ENCODE results near the gene STARD7.
"Not testable (repeated sequence)": the region's sequence is repeated elsewhere in the genome, so short reads cannot be mapped to it uniquely, and the experiment has no call there.

The STARD7 gene

GRCh38 chr2:96233880-96234316 is 25.3 kb upstream of the STARD7 start:
- no peak for DNase-seq

GRCh38 chr2:96233436-96233835 is 24.8 kb upstream of the STARD7 start:
- no peak for DNase-seq

GRCh38 chr2:96231316-96231715 is 22.7 kb upstream of the STARD7 start:
- DNase-seq: no peak

GRCh38 chr2:96225016-96225533 is 16.4 kb upstream of the STARD7 start:
- no peak for DNase-seq

- DNase-seq: not testable (repeated sequence)
Measured at GRCh38 chr2:96221106-96221505, 12.5 kb upstream of the STARD7 start.

GRCh38 chr2:96219959-96220358 is 11.3 kb upstream of the STARD7 start:
- not testable (repeated sequence) for DNase-seq

GRCh38 chr2:96218508-96219131 is 10.0 kb upstream of the STARD7 start:
- no peak for DNase-seq

GRCh38 chr2:96214554-96214953 is 5.9 kb upstream of the STARD7 start:
- no peak for DNase-seq

- DNase-seq: no peak
Measured at GRCh38 chr2:96213379-96213778, 4.8 kb upstream of the STARD7 start.

- DNase-seq: no peak
Measured at GRCh38 chr2:96212339-96212738, 3.7 kb upstream of the STARD7 start.

GRCh38 chr2:96209729-96210085 is 1.1 kb upstream of the STARD7 start:
- DNase-seq: no peak

- no peak for DNase-seq
Measured at GRCh38 chr2:96209011-96209728, 543 bp upstream of the STARD7 start.

GRCh38 chr2:96207774-96208142 is 869 bp downstream of the STARD7 start:
- DNase-seq: no peak

GRCh38 chr2:96207073-96207773 is 1.4 kb downstream of the STARD7 start:
- no peak for DNase-seq

GRCh38 chr2:96205888-96206287 is 2.7 kb downstream of the STARD7 start:
- DNase-seq: no peak

- DNase-seq: no peak
Measured at GRCh38 chr2:96204836-96205624, 3.6 kb downstream of the STARD7 start.

- no peak for DNase-seq
Measured at GRCh38 chr2:96203130-96204028, 5.2 kb downstream of the STARD7 start.

- DNase-seq: no peak
Measured at GRCh38 chr2:96202152-96202854, 6.3 kb downstream of the STARD7 start.

- DNase-seq: peak; percentile 41
Measured at GRCh38 chr2:96201338-96201737, 7.3 kb downstream of the STARD7 start.

GRCh38 chr2:96198921-96199320 is 9.7 kb downstream of the STARD7 start:
- DNase-seq: no peak

GRCh38 chr2:96197546-96198255 is 10.9 kb downstream of the STARD7 start:
- DNase-seq: no peak

Measured in DMS53 (cell line).